GM19395 (cell line): Measurements from ENCODE around the gene FADD.

Source experiments
- ATAC-seq: cut with Tn5 transposase; IDR thresholded peaks from one replicate; pipeline ENCODE4 v1.9.1; 2021; ENCODE audit warnings: mild to moderate bottlenecking, moderate library complexity; ENCODE audit not compliant: unreplicated experiment

Gene FADD

GRCh38 chr11:70230840-70231710 lies 28.0 kb downstream of the FADD start:
- ATAC-seq: no peak

GRCh38 chr11:70233034-70233433 lies 29.9 kb downstream of the FADD start:
- ATAC-seq: no peak

GRCh38 chr11:70233511-70233934 lies 30.4 kb downstream of the FADD start:
- ATAC-seq: no peak

- no peak for ATAC-seq
Observed at GRCh38 chr11:70233962-70234361, 30.9 kb downstream of the FADD start.

DNA sequence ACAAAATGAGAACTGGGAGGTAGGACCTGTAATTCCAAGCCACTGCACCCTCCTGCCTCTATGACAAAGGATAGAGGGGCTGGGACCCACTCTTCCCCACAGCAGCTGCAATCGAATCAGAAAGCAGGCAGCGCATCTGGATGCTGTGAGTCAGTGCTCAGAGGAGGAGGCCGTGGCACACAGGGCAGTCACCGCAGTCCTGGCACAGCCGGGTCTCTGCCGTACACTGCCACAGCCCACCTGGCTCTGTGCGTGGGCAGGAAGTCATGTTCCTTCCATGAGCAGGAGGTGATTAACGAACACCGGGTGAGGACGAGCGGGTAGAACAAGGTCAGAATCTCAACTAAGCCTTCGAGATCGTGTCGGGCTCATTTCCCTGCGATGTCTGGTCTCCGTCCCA lies 37.2 kb downstream of the FADD start:
- ATAC-seq: no peak

DNA sequence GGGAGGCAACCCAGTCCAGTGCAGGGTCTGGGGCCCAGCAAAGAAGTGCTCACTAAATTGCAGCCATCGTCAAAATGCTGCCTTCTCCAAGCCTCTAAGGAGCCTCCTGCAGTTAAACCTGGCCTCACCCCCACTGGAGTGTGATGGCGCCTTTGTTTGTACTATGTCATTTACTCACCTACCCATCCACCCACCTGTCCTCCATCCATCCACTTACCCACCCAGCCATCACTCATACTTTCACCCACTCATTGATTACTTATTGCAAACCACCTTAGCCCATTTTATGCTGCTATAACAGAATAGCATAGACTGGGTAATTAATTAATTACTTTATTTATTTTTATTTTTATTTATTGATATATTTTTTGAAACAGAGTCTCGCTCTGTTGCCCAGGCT lies 38.6 kb downstream of the FADD start:
- ATAC-seq: no peak

DNA sequence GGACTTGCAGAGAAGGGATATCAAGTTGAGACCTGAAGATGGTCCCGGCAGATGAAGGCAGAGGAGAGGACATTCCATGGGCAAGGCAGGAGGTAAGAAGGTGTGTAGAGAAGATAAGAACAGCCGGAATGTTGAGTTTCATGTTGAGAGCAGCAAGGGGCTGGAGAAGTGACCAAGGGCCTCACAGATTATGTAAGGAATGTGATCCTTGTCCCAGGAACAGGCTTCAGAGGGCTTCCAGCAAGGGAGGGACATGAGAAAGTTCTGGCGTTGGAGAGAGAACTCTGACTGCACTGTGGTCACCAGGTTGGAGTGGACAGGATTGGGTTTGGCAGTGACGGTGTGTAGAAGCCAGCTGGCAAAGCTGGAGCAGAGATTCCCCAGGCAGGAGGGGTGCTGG lies 39.8 kb downstream of the FADD start:
- ATAC-seq: no peak

DNA sequence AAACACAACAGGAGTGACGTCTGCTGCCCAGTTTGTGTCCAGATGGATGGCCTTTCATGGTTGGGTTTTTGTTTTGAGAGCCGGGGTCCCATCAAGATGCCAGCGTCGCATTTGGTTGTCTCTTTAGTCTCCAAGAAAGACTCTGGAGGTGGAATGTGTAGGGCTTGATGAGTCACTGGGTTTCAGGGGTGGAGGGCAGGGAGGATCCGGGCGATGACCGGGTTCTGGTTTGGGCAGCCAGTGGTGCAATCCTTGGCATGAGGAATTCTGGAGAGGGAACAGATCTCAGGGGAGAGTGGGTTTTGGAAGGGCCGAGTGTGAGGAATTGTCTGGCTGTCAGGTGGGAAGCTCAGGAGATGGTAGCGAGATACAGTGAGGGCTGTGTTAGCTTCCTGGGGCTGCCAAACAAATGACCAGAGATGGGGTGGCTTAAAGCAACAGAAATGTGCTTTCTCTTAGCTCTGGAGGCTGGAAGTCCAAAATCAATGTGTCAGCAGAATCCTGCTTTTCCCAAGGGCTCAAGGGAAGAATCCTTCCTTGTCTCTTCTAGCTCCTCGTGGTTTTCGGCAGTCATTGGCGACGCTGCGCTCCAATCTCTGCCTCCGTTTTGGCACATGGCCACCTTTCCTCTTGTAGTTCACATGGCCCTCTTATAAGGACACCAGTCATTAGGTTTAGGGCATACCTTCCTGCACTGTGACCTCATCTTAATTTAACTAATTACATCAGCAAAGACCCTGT lies 41.0 kb downstream of the FADD start:
- ATAC-seq: no peak

GRCh38 chr11:70244698-70245097 lies 41.6 kb downstream of the FADD start:
- ATAC-seq: no peak

- ATAC-seq: no peak
Observed at GRCh38 chr11:70246196-70246595, 43.1 kb downstream of the FADD start.

DNA sequence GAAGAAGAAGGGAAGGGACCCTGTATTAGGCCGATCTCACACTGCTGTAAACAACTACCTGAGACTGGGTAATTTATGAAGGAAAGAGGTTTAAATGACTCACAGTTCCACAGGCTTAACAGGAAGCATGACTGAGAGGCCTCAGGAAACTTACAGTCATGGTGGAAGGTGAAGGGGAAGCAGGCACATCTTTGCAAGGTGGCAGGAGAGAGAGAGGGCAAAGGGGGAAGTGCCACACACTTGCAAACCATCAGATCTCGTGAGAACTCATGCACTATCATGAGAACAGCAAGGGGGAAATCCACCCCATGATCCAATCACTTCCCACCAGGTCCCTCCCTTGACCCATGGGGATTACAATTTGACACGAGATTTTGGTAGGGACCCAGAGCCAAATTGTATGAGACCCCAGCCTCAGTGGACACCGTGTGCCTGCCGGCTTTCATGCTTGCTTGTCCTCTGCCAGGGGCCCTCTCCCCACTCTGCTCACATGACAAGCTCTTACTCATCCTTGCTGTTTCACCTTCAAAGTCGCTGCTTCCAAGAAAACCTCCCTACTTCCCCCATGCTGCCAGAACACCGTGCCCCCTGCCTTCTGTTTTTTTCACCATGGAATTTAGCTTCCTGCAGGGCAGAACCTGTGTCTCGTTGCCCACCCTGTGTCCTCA lies 44.1 kb downstream of the FADD start:
- no peak for ATAC-seq

- ATAC-seq: no peak
Observed at GRCh38 chr11:70247710-70248072, 44.6 kb downstream of the FADD start.

DNA sequence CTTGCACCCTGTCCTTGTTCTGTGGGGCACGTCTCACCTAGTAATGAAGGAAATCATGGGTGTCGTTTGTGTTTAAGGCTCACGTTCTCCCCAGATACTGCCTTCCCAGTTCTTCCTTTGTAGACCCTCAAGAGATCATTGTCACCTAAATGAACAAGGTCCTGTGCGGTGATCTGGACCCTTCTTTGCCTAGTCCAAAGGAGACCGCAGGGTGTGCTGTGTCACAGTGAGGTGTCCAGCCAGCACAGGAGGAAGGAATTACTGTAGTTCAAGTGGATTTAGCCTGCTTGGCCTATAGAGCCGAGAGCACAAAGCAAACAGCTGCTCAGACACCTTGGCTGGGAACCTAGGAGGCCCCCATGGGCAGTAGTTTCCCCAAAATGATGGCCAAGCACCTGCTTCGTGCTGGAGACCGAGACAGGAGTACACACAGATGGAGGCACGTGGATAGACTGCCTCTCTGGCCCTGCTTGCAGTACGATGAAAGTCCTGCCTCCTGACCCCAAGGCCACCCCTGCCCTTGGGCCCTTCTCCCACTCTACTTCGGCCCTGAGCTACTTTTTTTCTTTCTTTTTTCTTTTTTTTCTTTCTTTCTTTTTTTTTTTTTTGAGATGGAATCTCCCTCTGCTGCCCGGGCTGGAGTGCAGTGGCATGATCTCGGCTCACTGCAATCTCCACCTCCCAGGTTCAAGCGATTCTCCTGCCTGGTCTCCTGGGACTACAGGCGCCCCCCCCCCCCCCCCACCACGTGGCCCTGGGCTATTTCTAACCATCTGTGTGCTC lies 48.0 kb downstream of the FADD start:
- ATAC-seq: no peak

GRCh38 chr11:70251659-70252321 lies 48.7 kb downstream of the FADD start:
- no peak for ATAC-seq

- ATAC-seq: no peak
Observed at GRCh38 chr11:70252844-70253243, 49.7 kb downstream of the FADD start.

GRCh38 chr11:70255477-70256116 lies 52.5 kb downstream of the FADD start:
- ATAC-seq: no peak
